ENCODE data around the gene GPR4. TPM values are rescaled to one million over a fixed set of nuclear protein-coding genes. Genes with fewer than 3 reads are reported as not detected.

GPR4 gene
- total and polyA plus RNA-seq, 8 donors, result 2.4 to 9.5 (median 4.4) TPM

- H3K4me3 ChIP-seq, result no peak overlapping the region
- ATAC-seq, result no peak
- no peaks in the 10 kb centered on the region for H3K27me3 ChIP-seq
- TF ChIP-seq, protein P1, sequence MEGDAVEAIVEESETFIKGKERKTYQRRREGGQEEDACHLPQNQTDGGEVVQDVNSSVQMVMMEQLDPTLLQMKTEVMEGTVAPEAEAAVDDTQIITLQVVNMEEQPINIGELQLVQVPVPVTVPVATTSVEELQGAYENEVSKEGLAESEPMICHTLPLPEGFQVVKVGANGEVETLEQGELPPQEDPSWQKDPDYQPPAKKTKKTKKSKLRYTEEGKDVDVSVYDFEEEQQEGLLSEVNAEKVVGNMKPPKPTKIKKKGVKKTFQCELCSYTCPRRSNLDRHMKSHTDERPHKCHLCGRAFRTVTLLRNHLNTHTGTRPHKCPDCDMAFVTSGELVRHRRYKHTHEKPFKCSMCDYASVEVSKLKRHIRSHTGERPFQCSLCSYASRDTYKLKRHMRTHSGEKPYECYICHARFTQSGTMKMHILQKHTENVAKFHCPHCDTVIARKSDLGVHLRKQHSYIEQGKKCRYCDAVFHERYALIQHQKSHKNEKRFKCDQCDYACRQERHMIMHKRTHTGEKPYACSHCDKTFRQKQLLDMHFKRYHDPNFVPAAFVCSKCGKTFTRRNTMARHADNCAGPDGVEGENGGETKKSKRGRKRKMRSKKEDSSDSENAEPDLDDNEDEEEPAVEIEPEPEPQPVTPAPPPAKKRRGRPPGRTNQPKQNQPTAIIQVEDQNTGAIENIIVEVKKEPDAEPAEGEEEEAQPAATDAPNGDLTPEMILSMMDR (IDR thresholded peaks at IDR 0.05), result no peak
- no peaks in the 10 kb centered on the region for H3K36me3 ChIP-seq
- DNase-seq, result no peak
- H3K4me1 ChIP-seq, result peaks cover 8 to 22% of the 10 kb centered on the region in 2 donors
- H3K27ac ChIP-seq, result no peak overlapping the region
- intact Hi-C loops (cut with DNase I), result no loop called here
- H3K9me3 ChIP-seq, result no peaks in the 10 kb centered on the region
Measured at GRCh38 chr19:45581576-45581975, 20.4 kb downstream of the GPR4 start.

- Histone ChIP-seq H3K27ac (no peak overlapping the region), H3K4me1 (peaks cover 9 to 14% of the 10 kb centered on the region in 2 donors), H3K36me3 (no peaks in the 10 kb centered on the region), H3K9me3 (no peaks in the 10 kb centered on the region), H3K27me3 (no peaks in the 10 kb centered on the region), H3K4me3 (no peak overlapping the region)
- TF ChIP-seq, protein P1 (IDR thresholded peaks at IDR 0.05), result no peak
- intact Hi-C loops (cut with DNase I), result no loop called here
- DNase-seq (no peak), ATAC-seq (no peak)
Measured at GRCh38 chr19:45578861-45579260, 23.2 kb downstream of the GPR4 start.

GRCh38 chr19:45577111-45577905 lies 24.7 kb downstream of the GPR4 start:
- H3K36me3 ChIP-seq, result no peaks in the 10 kb centered on the region
- H3K4me1 ChIP-seq, result peaks cover 6 to 9% of the 10 kb centered on the region in 2 donors
- ATAC-seq (peak; percentile 85), DNase-seq (peak in 1 of 4 donors; percentile 40)
- peak overlapping the region in 1 of 2 donors; percentile 3 for H3K27ac ChIP-seq
- no peaks in the 10 kb centered on the region for H3K27me3 ChIP-seq
- H3K4me3 ChIP-seq, result no peak overlapping the region
- intact Hi-C loops (cut with DNase I), result no loop called here
- H3K9me3 ChIP-seq, result no peaks in the 10 kb centered on the region
- TF ChIP-seq, protein P1 (IDR thresholded peaks at IDR 0.05), result no peak

GRCh38 chr19:45576682-45577081 lies 25.3 kb downstream of the GPR4 start:
- H3K4me1 ChIP-seq, result peaks cover 6 to 9% of the 10 kb centered on the region in 2 donors
- DNase-seq, result no peak
- TF ChIP-seq, protein P1 (IDR thresholded peaks at IDR 0.05), result no peak
- no peaks in the 10 kb centered on the region for H3K36me3 ChIP-seq
- no peaks in the 10 kb centered on the region for H3K27me3 ChIP-seq
- no peaks in the 10 kb centered on the region for H3K9me3 ChIP-seq
- intact Hi-C loops (cut with DNase I), result no loop called here
- H3K27ac ChIP-seq, result peak overlapping the region in 1 of 2 donors; percentile 3
- H3K4me3 ChIP-seq, result no peak overlapping the region
- ATAC-seq, result no peak

GRCh38 chr19:45575216-45575615 lies 26.8 kb downstream of the GPR4 start:
- intact Hi-C loops (cut with DNase I), result no loop called here

More at GRCh38 chr19:45575216-45575615, 26.8 kb downstream of the GPR4 start:
- Histone ChIP-seq H3K27me3 (no peaks in the 10 kb centered on the region), H3K9me3 (no peaks in the 10 kb centered on the region), H3K4me3 (no peak overlapping the region), H3K27ac (no peak overlapping the region), H3K36me3 (no peaks in the 10 kb centered on the region), H3K4me1 (peaks cover 6 to 9% of the 10 kb centered on the region in 2 donors)
- no peak for ATAC-seq
- TF ChIP-seq, protein P1 (IDR thresholded peaks at IDR 0.05), result no peak
- DNase-seq, result no peak

All from left lung (tissue), 10 donors.